HepG2 (cell line): ENCODE results near the gene CDC42BPG. TPM values are rescaled to one million over a fixed set of nuclear protein-coding genes. Genes with fewer than 3 reads are reported as not detected.
A peak's percentile ranks its signal among the peaks of the same experiment; 100 is the strongest.

Experiments used
- BCL6 ChIP-seq: IDR thresholded peaks from 2 replicates; pipeline ENCODE4 v1.6.1; 2016; ENCODE audit warnings: missing genetic modification reagents, missing compliant biosample characterization
- CCDC6 ChIP-seq: sonication (generic); formaldehyde crosslinking; IDR thresholded peaks from 2 replicates; pipeline ENCODE4 v1.8.1; 2022; ENCODE audit warnings: mild to moderate bottlenecking, missing genetic modification reagents, moderate library complexity
- MAX ChIP-seq: IDR thresholded peaks from 2 replicates; pipeline ENCODE4 v1.6.1; 2012; ENCODE audit warnings: inconsistent platforms
- RXRB ChIP-seq: IDR thresholded peaks from 2 replicates; pipeline ENCODE4 v1.6.1; 2016; ENCODE audit warnings: borderline replicate concordance, missing genetic modification reagents, missing compliant biosample characterization
- UBTF ChIP-seq: sonication (generic); formaldehyde crosslinking; IDR thresholded peaks from 2 replicates; pipeline ENCODE4 v1.4.0; 2020; ENCODE audit warnings: mild to moderate bottlenecking, missing genetic modification reagents
- ZBTB10 ChIP-seq: sonication (generic); formaldehyde crosslinking; IDR thresholded peaks from 2 replicates; pipeline ENCODE4 v1.4.0; 2020; ENCODE audit warnings: missing genetic modification reagents, borderline replicate concordance
- ZBTB2 ChIP-seq: sonication (generic); formaldehyde crosslinking; IDR thresholded peaks from 2 replicates; pipeline ENCODE4 v1.8.0; 2022; ENCODE audit warnings: low read depth, missing genetic modification reagents
- ZNF280D ChIP-seq: sonication (generic); formaldehyde crosslinking; IDR thresholded peaks from 2 replicates; pipeline ENCODE4 v1.5.1; 2020; ENCODE audit warnings: mild to moderate bottlenecking, missing genetic modification reagents
- ZNF609 ChIP-seq: sonication (generic); formaldehyde crosslinking; IDR thresholded peaks from 2 replicates; pipeline ENCODE4 v1.4.0; 2020; ENCODE audit warnings: mild to moderate bottlenecking, missing genetic modification reagents, borderline replicate concordance
- ZNF644 ChIP-seq: IDR thresholded peaks from 2 replicates; pipeline ENCODE4 v1.6.1; 2016; ENCODE audit warnings: low read depth
- ZNF879 ChIP-seq: sonication (generic); formaldehyde crosslinking; IDR thresholded peaks from 2 replicates; pipeline ENCODE4 v1.8.1; 2023; ENCODE audit warnings: missing genetic modification reagents
- polyA plus RNA-seq, 8 experiments: library from polyadenylated mRNA; depleted of rRNA in 3 of 8; stranded (reverse) in 7 of 8; unstranded in 1 of 8; fragments of >200 nt; fragmentation: Illumina TruSeq in 4 of 8; extraction: Trizol in 4 of 8; gene quantifications; 2 replicates each; pipeline versions ENCODE4 v1.2.1 to v1.2.3, GENCODE V29; 2011 to 2016; ENCODE audit warnings: low read depth in 4 of 8, missing spikeins in 1 of 8, mixed read lengths in 1 of 8; ENCODE audit not compliant: insufficient read depth in 1 of 8
- total RNA-seq, 5 experiments: library from RNA; depleted of rRNA; stranded (reverse); fragments of >200 nt; fragmentation: Illumina TruSeq; extraction: Trizol; gene quantifications; 2 replicates each; pipeline ENCODE4 v1.2.3, GENCODE V29; 2016; ENCODE audit warnings: low read depth in 1 of 5
- TF ChIP-seq, protein P1 (sequence below): sonication (generic); formaldehyde crosslinking; IDR thresholded peaks from 2 replicates; pipeline ENCODE4 v1.8.1; 2023; ENCODE audit warnings: missing genetic modification reagents, mild to moderate bottlenecking, borderline replicate concordance

CDC42BPG gene
- total and polyA plus RNA-seq, 2 of the 13 experiments (the other 11 are each of a cell fraction or from before 2014, with no cell fraction given), result 0.55 to 1.4 TPM

DNA sequence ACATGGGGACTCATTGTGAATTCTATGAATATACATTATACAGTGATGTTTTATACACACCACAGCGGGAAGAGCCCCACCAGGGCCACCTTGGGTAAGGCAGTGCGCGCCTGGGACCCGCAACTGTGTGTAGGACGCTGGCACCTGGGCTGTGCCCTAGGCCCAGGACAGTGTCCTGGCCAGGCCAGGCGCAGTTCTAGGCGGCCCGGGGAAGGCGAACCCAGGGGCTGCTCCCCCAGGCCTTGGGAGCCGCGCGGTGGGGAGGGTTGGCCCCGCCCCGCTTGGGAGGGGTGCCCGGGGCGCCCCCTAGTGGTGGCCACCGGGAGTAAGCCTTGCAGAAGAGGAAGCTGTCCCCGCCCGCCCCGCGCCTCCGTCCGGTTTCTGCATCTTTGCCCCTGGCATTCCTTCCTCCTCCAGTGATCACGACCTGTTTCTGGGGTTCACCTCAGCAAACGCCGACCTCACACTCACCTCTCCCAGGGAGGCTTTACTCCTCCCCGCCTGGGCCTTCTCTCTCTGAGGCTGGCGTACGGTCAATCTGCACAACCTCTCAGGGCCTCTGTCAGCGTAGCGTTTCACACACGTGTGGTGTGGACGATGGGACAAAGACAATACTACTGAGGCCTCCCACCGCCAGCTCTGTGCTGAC, 43.4 kb upstream of the CDC42BPG start (continued):
- peak; percentile 64 for TF ChIP-seq MAX
- TF ChIP-seq ZNF879 (CRISPR knock-in tag), result no peak
- no peak for TF ChIP-seq ZNF609
- no peak for TF ChIP-seq ZNF280D (CRISPR knock-in tag)
- TF ChIP-seq, protein P1, sequence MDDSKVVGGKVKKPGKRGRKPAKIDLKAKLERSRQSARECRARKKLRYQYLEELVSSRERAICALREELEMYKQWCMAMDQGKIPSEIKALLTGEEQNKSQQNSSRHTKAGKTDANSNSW (CRISPR knock-in tag), result no peak
- TF ChIP-seq ZBTB2 (CRISPR knock-in tag), result no peak
- TF ChIP-seq UBTF (CRISPR knock-in tag), result peak; percentile 62
- no peak for TF ChIP-seq ZNF644 (CRISPR knock-in tag)
- peak; percentile 33; the same call in 1 of the 2 replicates for TF ChIP-seq RXRB (CRISPR knock-in tag)
- TF ChIP-seq CCDC6 (CRISPR knock-in tag), result 0 out of 2 replicates have a peak, but pooled peaks have one; percentile 12
- 0 out of 2 replicates have a peak, but pooled peaks have one; percentile 42 for TF ChIP-seq ZBTB10 (CRISPR knock-in tag)
- TF ChIP-seq BCL6 (CRISPR knock-in tag), result peak; percentile 8; the same call in 1 of the 2 replicates
